Suprapubic skin (tissue), 4 donors: ENCODE data around the gene UGT1A4.

Source experiments
- EP300 ChIP-seq: sonication (generic); formaldehyde crosslinking; IDR thresholded peaks from one replicate; pipeline ENCODE4 v1.6.1; 2017; ENCODE audit warnings: antibody characterized with exemption
- POLR2A ChIP-seq, 2 donors: fragments of 450-650 bp; IDR thresholded peaks; one replicate each; pipeline ENCODE4 v1.6.1; 2017; ENCODE audit warnings: antibody characterized with exemption in 2 of 2, mild to moderate bottlenecking in 2 of 2, moderate library complexity in 2 of 2
- POLR2AphosphoS5 ChIP-seq, 3 donors: sonication (generic); formaldehyde crosslinking; IDR thresholded peaks; one replicate each; pipeline ENCODE4 v1.6.1; 2017; ENCODE audit warnings: antibody characterized with exemption in 3 of 3
- TF ChIP-seq, protein P1 (sequence below), 2 donors: fragments of 200-600 bp in 1 of 2; fragments of 450-650 bp in 1 of 2; sonication (generic) in 1 of 2; IDR thresholded peaks; one replicate each; pipeline ENCODE4 v1.5.1; 2016 to 2019; ENCODE audit warnings: antibody characterized with exemption in 2 of 2, mild to moderate bottlenecking in 1 of 2, moderate library complexity in 1 of 2

DNA sequence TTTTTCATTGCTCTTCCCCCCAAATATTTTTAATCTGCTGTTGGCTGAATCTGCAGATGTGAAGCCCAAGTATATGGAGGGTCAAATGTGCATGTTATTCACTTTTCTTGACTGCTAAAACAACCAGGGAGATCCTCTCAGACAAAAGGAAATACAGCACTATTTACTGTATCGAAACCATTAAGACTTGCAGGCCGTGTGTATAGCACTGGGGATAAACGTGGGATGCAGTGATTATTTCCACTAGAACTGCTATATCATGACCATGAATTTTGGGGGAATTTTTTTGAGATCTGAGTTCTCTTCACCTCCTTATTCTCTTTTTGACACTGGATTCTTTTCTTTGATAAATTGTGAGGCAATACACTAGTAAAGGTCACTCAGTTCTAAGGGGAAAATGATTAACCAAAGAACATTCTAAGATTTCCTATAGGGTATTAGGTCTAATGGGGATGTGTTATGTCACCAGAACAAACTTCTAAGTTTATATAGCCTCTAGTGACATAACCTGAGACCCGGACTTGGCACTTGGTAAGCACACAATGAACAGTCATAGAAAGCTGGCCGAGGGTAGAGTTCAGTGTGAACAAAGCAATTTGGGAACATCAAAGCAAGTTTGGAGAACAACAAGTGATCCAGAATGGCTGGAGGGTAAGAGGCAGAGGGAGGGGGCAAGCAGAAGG lies 26.7 kb downstream of the UGT1A4 start:
- TF ChIP-seq, protein P1, sequence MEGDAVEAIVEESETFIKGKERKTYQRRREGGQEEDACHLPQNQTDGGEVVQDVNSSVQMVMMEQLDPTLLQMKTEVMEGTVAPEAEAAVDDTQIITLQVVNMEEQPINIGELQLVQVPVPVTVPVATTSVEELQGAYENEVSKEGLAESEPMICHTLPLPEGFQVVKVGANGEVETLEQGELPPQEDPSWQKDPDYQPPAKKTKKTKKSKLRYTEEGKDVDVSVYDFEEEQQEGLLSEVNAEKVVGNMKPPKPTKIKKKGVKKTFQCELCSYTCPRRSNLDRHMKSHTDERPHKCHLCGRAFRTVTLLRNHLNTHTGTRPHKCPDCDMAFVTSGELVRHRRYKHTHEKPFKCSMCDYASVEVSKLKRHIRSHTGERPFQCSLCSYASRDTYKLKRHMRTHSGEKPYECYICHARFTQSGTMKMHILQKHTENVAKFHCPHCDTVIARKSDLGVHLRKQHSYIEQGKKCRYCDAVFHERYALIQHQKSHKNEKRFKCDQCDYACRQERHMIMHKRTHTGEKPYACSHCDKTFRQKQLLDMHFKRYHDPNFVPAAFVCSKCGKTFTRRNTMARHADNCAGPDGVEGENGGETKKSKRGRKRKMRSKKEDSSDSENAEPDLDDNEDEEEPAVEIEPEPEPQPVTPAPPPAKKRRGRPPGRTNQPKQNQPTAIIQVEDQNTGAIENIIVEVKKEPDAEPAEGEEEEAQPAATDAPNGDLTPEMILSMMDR (IDR thresholded peaks at IDR 0.05), result no peak
- TF ChIP-seq POLR2A (IDR thresholded peaks at IDR 0.05), result no peak
- no peak for TF ChIP-seq EP300
- no peak for TF ChIP-seq POLR2AphosphoS5 (IDR thresholded peaks at IDR 0.05)
